Heart left ventricle (tissue), 16 donors: Measurements from ENCODE around the gene NR1H3. TPM values are rescaled to one million over a fixed set of nuclear protein-coding genes. Genes with fewer than 3 reads are reported as not detected.

Experiments used
- ATAC-seq, 4 donors: fragments of 200-7000 bp; cut with Tn5 transposase; one replicate each; pipeline ENCODE4 v1.9.1; 2020 to 2022; ENCODE audit warnings: moderate library complexity in 4 of 4, mild to moderate bottlenecking in 3 of 4, moderate number of reproducible peaks in 1 of 4
- DNase-seq, 5 donors: peaks; one replicate each; pipeline ENCODE4 v3.0.0-alpha.2; 2020
- H3K27ac ChIP-seq, 12 donors: fragments of 200-600 bp; sonication (generic) in 4 of 12; one replicate each; pipeline versions ENCODE4 v1.5.0 to v1.8.0; 2016 to 2022; ENCODE audit warnings: mild to moderate bottlenecking in 2 of 12
- H3K27me3 ChIP-seq, 9 donors: fragments of 200-600 bp; sonication (generic) in 2 of 9; one replicate each; pipeline versions ENCODE4 v1.5.1 to v1.8.0; 2016 to 2022; ENCODE audit warnings: mild to moderate bottlenecking in 3 of 9
- H3K36me3 ChIP-seq, 9 donors: fragments of 200-600 bp; sonication (generic) in 2 of 9; one replicate each; pipeline versions ENCODE4 v1.5.0 to v1.8.0; 2018 to 2022; ENCODE audit warnings: mild to moderate bottlenecking in 2 of 9
- H3K4me1 ChIP-seq, 12 donors: fragments of 200-600 bp; sonication (generic) in 4 of 12; one replicate each; pipeline versions ENCODE4 v1.5.0 to v1.8.0; 2016 to 2022; ENCODE audit warnings: mild to moderate bottlenecking in 3 of 12
- H3K4me3 ChIP-seq, 12 donors: fragments of 200-600 bp; sonication (generic) in 4 of 12; one replicate each; pipeline versions ENCODE4 v1.5.0 to v1.8.0; 2017 to 2022; ENCODE audit warnings: mild to moderate bottlenecking in 9 of 12, moderate library complexity in 4 of 12
- H3K9me3 ChIP-seq, 12 donors: fragments of 200-600 bp; sonication (generic) in 4 of 12; one replicate each; pipeline versions ENCODE4 v1.5.0 to v1.8.0; 2016 to 2022; ENCODE audit warnings: mild to moderate bottlenecking in 1 of 12
- POLR2A ChIP-seq, 2 donors: fragments of 450-650 bp; IDR thresholded peaks; one replicate each; pipeline ENCODE4 v1.6.1; 2017; ENCODE audit warnings: antibody characterized with exemption in 2 of 2, mild to moderate bottlenecking in 2 of 2, moderate library complexity in 2 of 2
- WGBS, 4 donors: extraction: QIAGEN DNeasy Blood & Tissue Kit in 2 of 4; methylation state at CpG; one replicate each; pipeline versions ENCODE4 v1.1.5 to v1.1.7; 2013 to 2018; 5-methylcytosine and 5-hydroxymethylcytosine counted together
- intact Hi-C, 10 donors: fragments of 100-400 bp; cut with DNase I; formaldehyde crosslinking; loops; one replicate each; pipeline versions ENCODE4 v1.11.1 to v1.14.2; 2022
- polyA plus RNA-seq, 2 donors: library from polyadenylated mRNA; stranded (reverse); fragments of 200-250 nt; gene quantifications; one replicate each; pipeline ENCODE4 v1.2.3, GENCODE V29; 2013
- total RNA-seq, 9 donors: library from RNA; depleted of rRNA in 2 of 9; stranded (reverse); fragments of >200 nt in 2 of 9; fragmentation: NEBNext Ultra II Directional in 3 of 9; extraction: Animal tissue kit (Norgen Biotek cat#: 25700) in 3 of 9; gene quantifications; one replicate each; pipeline versions ENCODE4 v1.1.0 to v1.2.4, GENCODE V29; 2016 to 2023
- TF ChIP-seq, protein P1 (sequence below), 12 donors: fragments of 200-600 bp; sonication (generic) in 4 of 12; IDR thresholded peaks; one replicate each; pipeline versions ENCODE4 v1.5.0 to v1.8.0; 2018 to 2022; ENCODE audit warnings: antibody characterized with exemption in 12 of 12, mild to moderate bottlenecking in 5 of 12
- donor health status: ischemic (EF 13 %, LVEDD 7.1; RV severe dilation, severe dysfunction).
- donor health status: healthy with polysubstance abuse.
- donor health status: DM: no; HTN: yes; CAD: no.
- donor health status: DM: no; HTN: no; CAD: no.
- donor health status: ischemic (EF 25% LVEDD 6.9; RV normal size, moderate dysfunction).
- donor health status: ischemic (EF 25% LVEDD 5.7; RV mildly dilated, moderate dysfunction).
- donor health status: healthy.
- donor health status: DM: yes; HTN: yes; CAD: no.
- donor health status: ischemic (EF 35%, LVEDD 5.7; RV mildly dilated, moderate dysfunction).
- donor health status: nonischemic (EF 11% LVEDD 7.7; RV severe dilation, severe dysfunction).
- donor health status: DM: yes; HTN: yes; CAD: no.
- donor health status: PGD.
- donor health status: ischemic (EF 29% LVEDD 5.4; RV normal size, mild dysfunction).
- donor health status: nonischemic (EF 23%, LVEDD 6.1; RV moderate dilation, normal function).

The NR1H3 gene
- total and polyA plus RNA-seq, 11 donors: 3.9 to 38.5 (median 11.9) TPM

- H3K4me3 ChIP-seq: no peak overlapping the region
- intact Hi-C loops: loop anchor here in 2 of 10 donors (10.0 kb wide), 1 partner anchor 122 kb away; the partner anchor contains the start of gene MYBPC3 (in 2 of the 2)
- peaks cover 0 to 21% (median 9%) of the 10 kb centered on the region in 12 donors for H3K4me1 ChIP-seq
- H3K27ac ChIP-seq: no peak overlapping the region
- peaks cover 0 to 66% (median 4%) of the 10 kb centered on the region in 9 donors for H3K36me3 ChIP-seq
- no peaks in the 10 kb centered on the region for H3K27me3 ChIP-seq
- no peaks in the 10 kb centered on the region for H3K9me3 ChIP-seq
- ATAC-seq: no peak
- no peak for TF ChIP-seq POLR2A (IDR thresholded peaks at IDR 0.05)
- TF ChIP-seq, protein P1, sequence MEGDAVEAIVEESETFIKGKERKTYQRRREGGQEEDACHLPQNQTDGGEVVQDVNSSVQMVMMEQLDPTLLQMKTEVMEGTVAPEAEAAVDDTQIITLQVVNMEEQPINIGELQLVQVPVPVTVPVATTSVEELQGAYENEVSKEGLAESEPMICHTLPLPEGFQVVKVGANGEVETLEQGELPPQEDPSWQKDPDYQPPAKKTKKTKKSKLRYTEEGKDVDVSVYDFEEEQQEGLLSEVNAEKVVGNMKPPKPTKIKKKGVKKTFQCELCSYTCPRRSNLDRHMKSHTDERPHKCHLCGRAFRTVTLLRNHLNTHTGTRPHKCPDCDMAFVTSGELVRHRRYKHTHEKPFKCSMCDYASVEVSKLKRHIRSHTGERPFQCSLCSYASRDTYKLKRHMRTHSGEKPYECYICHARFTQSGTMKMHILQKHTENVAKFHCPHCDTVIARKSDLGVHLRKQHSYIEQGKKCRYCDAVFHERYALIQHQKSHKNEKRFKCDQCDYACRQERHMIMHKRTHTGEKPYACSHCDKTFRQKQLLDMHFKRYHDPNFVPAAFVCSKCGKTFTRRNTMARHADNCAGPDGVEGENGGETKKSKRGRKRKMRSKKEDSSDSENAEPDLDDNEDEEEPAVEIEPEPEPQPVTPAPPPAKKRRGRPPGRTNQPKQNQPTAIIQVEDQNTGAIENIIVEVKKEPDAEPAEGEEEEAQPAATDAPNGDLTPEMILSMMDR (IDR thresholded peaks at IDR 0.05): no peak
- peak in 1 of 5 donors; percentile 14 for DNase-seq
- WGBS, 4 donors: 90 to 100% (median 97%) methylated on average over 3 to 4 of the region's 4 CpGs
These were observed 24.7 kb upstream of the NR1H3 start for GRCh38 chr11:47233051-47233450.

DNA sequence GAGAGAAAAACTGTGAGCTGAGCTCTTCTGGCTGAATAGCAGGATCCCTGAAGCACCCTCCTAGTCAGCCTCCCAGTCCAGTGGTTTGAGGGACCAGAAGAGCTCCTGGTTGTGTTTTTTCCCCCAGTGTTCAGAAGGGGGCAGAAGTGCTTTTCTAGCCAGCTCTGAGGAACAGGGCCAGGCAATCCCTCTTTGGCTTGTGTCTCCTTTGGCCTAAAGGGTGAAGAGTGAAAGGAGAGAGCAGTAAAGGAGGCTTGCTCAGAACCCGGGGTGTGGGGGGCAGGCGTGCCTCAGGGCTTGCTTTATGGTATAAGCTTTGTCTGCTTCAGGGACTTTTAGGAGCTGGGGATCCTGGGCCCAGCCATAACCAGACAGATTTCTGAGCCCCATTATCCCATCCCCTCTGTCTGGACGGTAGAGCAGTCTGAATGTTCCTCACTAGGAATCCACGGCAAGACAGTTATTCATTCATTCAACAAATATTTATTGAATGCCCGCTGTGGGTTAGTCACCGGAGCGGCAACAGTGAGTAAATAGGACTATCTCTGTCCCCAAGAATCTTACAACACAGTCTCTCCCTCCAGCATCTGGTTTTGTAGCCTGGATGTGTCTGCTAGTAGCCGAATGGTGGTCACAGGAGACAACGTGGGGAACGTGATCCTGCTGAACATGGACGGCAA, 23.7 kb upstream of the NR1H3 start:
- peak overlapping the region in 10 of 12 donors; percentile 6 to 73 (median 37) for H3K27ac ChIP-seq
- H3K27me3 ChIP-seq: no peaks in the 10 kb centered on the region
- intact Hi-C loops: loop anchor here in 3 of 10 donors (1.0 to 10.0 kb wide), 3 partner anchors 25 to 121 kb away; partner anchors contain the start of gene MYBPC3 (in 2 of the 3)
- no peak overlapping the region for H3K4me3 ChIP-seq
- TF ChIP-seq, protein P1 (IDR thresholded peaks at IDR 0.05): peak in 11 of 12 donors; percentile 19 to 59 (median 36)
- TF ChIP-seq POLR2A (IDR thresholded peaks at IDR 0.05): no peak
- WGBS, 4 donors: 43 to 51% (median 45%) methylated on average over 11 of the region's 11 CpGs
- ATAC-seq (peak; percentile 34 to 77 (median 69)), DNase-seq (peak; percentile 24 to 54 (median 47))
- H3K4me1 ChIP-seq: peaks cover 0 to 32% (median 10%) of the 10 kb centered on the region in 12 donors
- H3K9me3 ChIP-seq: no peaks in the 10 kb centered on the region
- peaks cover 0 to 67% (median 6%) of the 10 kb centered on the region in 9 donors for H3K36me3 ChIP-seq

DNA sequence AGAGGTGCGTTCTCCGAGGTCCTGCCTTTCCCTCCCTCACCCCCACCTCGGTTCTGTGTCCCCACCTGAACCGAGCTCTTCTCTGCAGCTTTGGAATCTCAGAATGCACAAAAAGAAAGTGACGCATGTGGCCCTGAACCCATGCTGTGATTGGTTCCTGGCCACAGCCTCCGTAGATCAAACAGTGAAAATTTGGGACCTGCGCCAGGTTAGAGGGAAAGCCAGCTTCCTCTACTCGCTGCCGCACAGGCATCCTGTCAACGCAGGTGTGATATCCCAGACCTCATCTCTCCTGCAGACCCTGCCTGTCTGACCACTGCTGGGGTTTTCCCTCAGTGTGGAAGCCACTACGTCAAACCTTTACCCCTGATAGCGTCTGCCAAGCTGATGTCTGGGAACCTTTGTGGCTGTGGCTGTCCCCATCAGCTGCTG, 23.1 kb upstream of the NR1H3 start:
- intact Hi-C loops: loop anchor here in 3 of 10 donors (1.0 to 10.0 kb wide), 3 partner anchors 24 to 121 kb away; partner anchors contain the start of gene MYBPC3 (in 2 of the 3)
- Histone ChIP-seq H3K27ac (peak overlapping the region in 8 of 12 donors; percentile 6 to 73 (median 48)), H3K4me1 (peaks cover 2 to 37% (median 14%) of the 10 kb centered on the region in 12 donors), H3K4me3 (no peak overlapping the region), H3K27me3 (no peaks in the 10 kb centered on the region), H3K9me3 (no peaks in the 10 kb centered on the region), H3K36me3 (peaks cover 0 to 67% (median 12%) of the 10 kb centered on the region in 9 donors)
- ATAC-seq (peak in 3 of 4 donors; percentile 27 to 70 (median 62)), DNase-seq (peak; percentile 36 to 73 (median 59))
- WGBS, 4 donors: 23 to 50% (median 37%) methylated on average over 8 to 12 of the region's 12 CpGs
- no peak for TF ChIP-seq POLR2A (IDR thresholded peaks at IDR 0.05)
- TF ChIP-seq, protein P1 (IDR thresholded peaks at IDR 0.05): no peak

DNA sequence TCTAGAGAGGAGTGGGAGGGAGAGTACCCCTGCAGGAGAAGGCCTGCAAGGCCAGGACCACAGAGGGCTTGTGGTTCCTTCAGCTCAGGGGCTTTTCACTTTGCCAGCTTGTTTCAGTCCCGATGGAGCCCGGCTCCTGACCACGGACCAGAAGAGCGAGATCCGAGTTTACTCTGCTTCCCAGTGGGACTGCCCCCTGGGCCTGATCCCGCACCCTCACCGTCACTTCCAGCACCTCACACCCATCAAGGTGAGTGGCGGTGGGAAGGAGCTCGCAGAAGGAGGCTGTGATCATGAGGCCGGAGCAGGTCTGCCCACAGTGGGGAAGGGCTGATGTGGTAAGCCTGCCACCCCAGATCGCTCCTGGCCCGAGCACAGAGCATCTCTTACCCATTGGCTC, 22.6 kb upstream of the NR1H3 start:
- Histone ChIP-seq H3K9me3 (no peaks in the 10 kb centered on the region), H3K4me1 (peaks cover 3 to 42% (median 14%) of the 10 kb centered on the region in 12 donors), H3K36me3 (peaks cover 0 to 68% (median 17%) of the 10 kb centered on the region in 9 donors), H3K4me3 (no peak overlapping the region), H3K27me3 (no peaks in the 10 kb centered on the region), H3K27ac (peak overlapping the region in 2 of 12 donors; percentile 50 to 73)
- no peak for DNase-seq
- ATAC-seq: no peak
- TF ChIP-seq, protein P1 (IDR thresholded peaks at IDR 0.05): no peak
- no peak for TF ChIP-seq POLR2A (IDR thresholded peaks at IDR 0.05)
- intact Hi-C loops: loop anchor here in 3 of 10 donors (2.0 to 10.0 kb wide), 2 partner anchors 24 to 120 kb away; partner anchors contain the start of gene MYBPC3 (in 2 of the 3)
- WGBS, 4 donors: 90 to 94% (median 92%) methylated on average over 12 of the region's 12 CpGs
